GM23248 (cell line): Measurements from ENCODE around the gene NOL4L. TPM values are rescaled to one million over a fixed set of nuclear protein-coding genes. Genes with fewer than 3 reads are reported as not detected.

Experiments used
- DNase-seq: peaks from one replicate; pipeline ENCODE4 v3.0.0-alpha.2; 2015
- H2AFZ ChIP-seq: fragments of 200-600 bp; sonication (generic); 2 replicates; pipeline ENCODE4 v1.6.1; 2016; ENCODE audit warnings: antibody characterized with exemption
- H3F3A ChIP-seq: fragments of 200-600 bp; sonication (generic); 2 replicates; pipeline ENCODE4 v1.6.1; 2016; ENCODE audit warnings: mild to moderate bottlenecking, antibody characterized with exemption, mixed run types; ENCODE audit not compliant: insufficient read depth
- H3K27ac ChIP-seq: fragments of 200-600 bp; sonication (generic); 2 replicates; pipeline ENCODE4 v1.5.1; 2016; ENCODE audit warnings: mild to moderate bottlenecking
- H3K27me3 ChIP-seq: fragments of 200-600 bp; sonication (generic); replicated peaks from 2 replicates; pipeline ENCODE4 v1.6.1; 2016; ENCODE audit warnings: mild to moderate bottlenecking; ENCODE audit not compliant: insufficient read depth
- H3K36me3 ChIP-seq: fragments of 200-600 bp; sonication (generic); 2 replicates; pipeline ENCODE4 v1.6.1; 2016; ENCODE audit warnings: low read depth, mild to moderate bottlenecking
- H3K4me1 ChIP-seq: fragments of 200-600 bp; sonication (generic); 2 replicates; pipeline ENCODE4 v1.6.1; 2016; ENCODE audit warnings: mild to moderate bottlenecking; ENCODE audit not compliant: insufficient read depth
- H3K4me2 ChIP-seq: fragments of 200-600 bp; sonication (generic); one replicate; pipeline ENCODE4 v1.6.1; 2016; ENCODE audit warnings: mild to moderate bottlenecking; ENCODE audit not compliant: unreplicated experiment
- H3K4me3 ChIP-seq: fragments of 200-600 bp; sonication (generic); 2 replicates; pipeline ENCODE4 v1.5.1; 2016; ENCODE audit warnings: mild to moderate bottlenecking
- H3K79me2 ChIP-seq: fragments of 200-600 bp; sonication (generic); 2 replicates; pipeline ENCODE4 v1.6.1; 2016; ENCODE audit warnings: mild to moderate bottlenecking; ENCODE audit not compliant: insufficient read depth
- H3K9ac ChIP-seq: fragments of 200-600 bp; sonication (generic); 2 replicates; pipeline ENCODE4 v1.6.1; 2016; ENCODE audit warnings: mild to moderate bottlenecking
- H3K9me2 ChIP-seq: fragments of 200-600 bp; sonication (generic); 2 replicates; pipeline ENCODE4 v1.6.1; 2016; ENCODE audit warnings: mixed run types, mild to moderate bottlenecking, moderate library complexity; ENCODE audit not compliant: insufficient read depth
- H3K9me3 ChIP-seq: fragments of 200-600 bp; sonication (generic); one replicate; pipeline ENCODE4 v1.6.1; 2017; ENCODE audit warnings: low read depth
- H4K20me1 ChIP-seq: fragments of 200-600 bp; sonication (generic); 2 replicates; pipeline ENCODE4 v1.6.0; 2016; ENCODE audit not compliant: insufficient read depth
- EZH2 ChIP-seq: fragments of 200-600 bp; sonication (generic); IDR thresholded peaks from 2 replicates; pipeline ENCODE4 v1.6.1; 2018; ENCODE audit warnings: antibody characterized with exemption, mild to moderate bottlenecking; ENCODE audit not compliant: insufficient read depth, poor library complexity, severe bottlenecking
- EZH2phosphoT487 ChIP-seq: fragments of 200-600 bp; sonication (generic); IDR thresholded peaks from 2 replicates; pipeline ENCODE4 v1.6.1; 2018; ENCODE audit warnings: antibody characterized with exemption, moderate library complexity, mild to moderate bottlenecking, low read depth; ENCODE audit not compliant: insufficient read depth
- WGBS, 2 experiments: methylation state at CpG; one replicate each; pipeline ENCODE4 v1.1.6; 2015 to 2017; ENCODE audit warnings: low lambda C conversion rate in 2 of 2, low coverage in 1 of 2; ENCODE audit errors: missing lambda C conversion rate in 2 of 2; 5-methylcytosine and 5-hydroxymethylcytosine counted together
- in situ Hi-C: fragments of 300-500 bp; cut with MboI; formaldehyde crosslinking; loops from 2 replicates; pipeline ENCODE4 v1.15.0; 2020
- polyA plus RNA-seq: library from polyadenylated mRNA; unstranded; fragments of >200 nt; fragmentation: Nextera tagmentation; extraction: Ambion mirVana; gene quantifications from 2 replicates; pipeline ENCODE4 v1.2.1, GENCODE V29; 2016
- total RNA-seq: library from RNA; depleted of rRNA; stranded (reverse); fragments of >200 nt; shearing (Covaris generic); gene quantifications from 2 replicates; pipeline ENCODE4 v1.2.3, GENCODE V29; 2014

Gene NOL4L
- total and polyA plus RNA-seq, 2 experiments from 2014 or later, result 5.2 to 7.9 TPM

- H2AFZ ChIP-seq, result no peak overlapping the region
These were observed 29.2 kb upstream of the NOL4L start for GRCh38 chr20:32614303-32614702.

GRCh38 chr20:32613192-32614053 is 28.3 kb upstream of the NOL4L start:
- H3K9ac ChIP-seq, result no peak overlapping the region
- no peak overlapping the region for H3K4me3 ChIP-seq
- H3F3A ChIP-seq, result no peaks in the 10 kb centered on the region
- no peak overlapping the region for H3K27ac ChIP-seq
- H3K4me2 ChIP-seq, result no peak overlapping the region
- no peaks in the 10 kb centered on the region for H3K4me1 ChIP-seq
- H3K9me2 ChIP-seq, result no peaks in the 10 kb centered on the region
- H3K9me3 ChIP-seq, result no peaks in the 10 kb centered on the region
- in situ Hi-C loops, result no loop called here
- DNase-seq, result no peak
- H3K27me3 ChIP-seq, result peaks cover 9% of the 10 kb centered on the region; the same call in 1 of the 2 replicates
- TF ChIP-seq EZH2phosphoT487, result no peak
- TF ChIP-seq EZH2, result no peak
- no peaks in the 10 kb centered on the region for H3K36me3 ChIP-seq
- no peak overlapping the region for H2AFZ ChIP-seq
- WGBS, 2 experiments, result 8 to 10% methylated on average over 3 of the region's 3 CpGs
- no peaks in the 10 kb centered on the region for H4K20me1 ChIP-seq
- H3K79me2 ChIP-seq, result no peaks in the 10 kb centered on the region

More at GRCh38 chr20:32614303-32614702, 29.2 kb upstream of the NOL4L start:
- H3K27me3 ChIP-seq, result peaks cover 11% of the 10 kb centered on the region; the same call in 1 of the 2 replicates
- H3K79me2 ChIP-seq, result no peaks in the 10 kb centered on the region
- H3K9me2 ChIP-seq, result no peaks in the 10 kb centered on the region
- no peaks in the 10 kb centered on the region for H3K9me3 ChIP-seq
- no peaks in the 10 kb centered on the region for H3K4me1 ChIP-seq
- in situ Hi-C loops, result no loop called here
- 72 to 87% methylated on average over 1 of the region's 1 CpG for WGBS, 2 experiments
- H3K4me2 ChIP-seq, result no peak overlapping the region
- H3K4me3 ChIP-seq, result no peak overlapping the region
- H4K20me1 ChIP-seq, result no peaks in the 10 kb centered on the region
- no peaks in the 10 kb centered on the region for H3K36me3 ChIP-seq
- no peak overlapping the region for H3K27ac ChIP-seq
- TF ChIP-seq EZH2 (no peak), EZH2phosphoT487 (no peak)
- no peaks in the 10 kb centered on the region for H3F3A ChIP-seq
- DNase-seq, result no peak
- no peak overlapping the region for H3K9ac ChIP-seq

GRCh38 chr20:32612351-32613191 is 27.4 kb upstream of the NOL4L start:
- Histone ChIP-seq H3K4me1 (no peaks in the 10 kb centered on the region), H3K36me3 (no peaks in the 10 kb centered on the region), H3K9me2 (no peaks in the 10 kb centered on the region), H3K4me3 (no peak overlapping the region), H3K27me3 (peaks cover 9% of the 10 kb centered on the region; the same call in 1 of the 2 replicates), H3K79me2 (no peaks in the 10 kb centered on the region), H3K9me3 (no peaks in the 10 kb centered on the region), H3K9ac (no peak overlapping the region), H2AFZ (no peak overlapping the region), H3K27ac (no peak overlapping the region), H3F3A (no peaks in the 10 kb centered on the region), H4K20me1 (no peaks in the 10 kb centered on the region), H3K4me2 (no peak overlapping the region)
- WGBS, 2 experiments, result 46 to 81% methylated on average over 3 of the region's 3 CpGs
- in situ Hi-C loops, result no loop called here
- DNase-seq, result no peak
- TF ChIP-seq EZH2phosphoT487 (no peak), EZH2 (no peak)

GRCh38 chr20:32611868-32612267 is 26.7 kb upstream of the NOL4L start:
- Histone ChIP-seq H4K20me1 (no peaks in the 10 kb centered on the region), H3K9ac (no peak overlapping the region), H3K4me3 (no peak overlapping the region), H3K27ac (no peak overlapping the region), H3K4me1 (no peaks in the 10 kb centered on the region), H3F3A (no peaks in the 10 kb centered on the region), H3K36me3 (no peaks in the 10 kb centered on the region), H3K9me2 (no peaks in the 10 kb centered on the region), H3K79me2 (no peaks in the 10 kb centered on the region), H2AFZ (no peak overlapping the region), H3K4me2 (no peak overlapping the region), H3K9me3 (no peaks in the 10 kb centered on the region), H3K27me3 (peaks cover 12% of the 10 kb centered on the region; the same call in 1 of the 2 replicates)
- DNase-seq, result no peak
- in situ Hi-C loops, result no loop called here
- 62 to 68% methylated on average over 6 of the region's 6 CpGs for WGBS, 2 experiments
- TF ChIP-seq EZH2, result no peak
- TF ChIP-seq EZH2phosphoT487, result no peak
